Neural cell (in vitro differentiated cells): ENCODE data around the gene TFB1M. TPM values are rescaled to one million over a fixed set of nuclear protein-coding genes. Genes with fewer than 3 reads are reported as not detected.

Experiments
- H2AFZ ChIP-seq: fragments of 200-600, 300-800 bp; sonication (generic), shearing (Covaris generic); 2 replicates; pipeline ENCODE4 v1.6.0; 2014; ENCODE audit warnings: low read depth, mild to moderate bottlenecking, antibody characterized with exemption, low read length, moderate library complexity
- H3F3A ChIP-seq: fragments of 200-600 bp; shearing (Covaris generic); 2 replicates; pipeline ENCODE4 v1.6.1; 2016; ENCODE audit warnings: mild to moderate bottlenecking, moderate library complexity, mixed read lengths, antibody characterized with exemption, low read length; ENCODE audit not compliant: insufficient read depth, poor library complexity, severe bottlenecking
- H3K27ac ChIP-seq: fragments of 200-600, 300-800 bp; sonication (generic), shearing (Covaris generic); 2 replicates; pipeline ENCODE4 v1.5.1; 2014; ENCODE audit warnings: mild to moderate bottlenecking, low read length, moderate library complexity
- H3K27me3 ChIP-seq: fragments of 300-800, 200-600 bp; sonication (generic), shearing (Covaris generic); 2 replicates; pipeline ENCODE4 v1.6.0; 2014; ENCODE audit warnings: mild to moderate bottlenecking, low read depth, low read length, moderate library complexity; ENCODE audit not compliant: insufficient read depth
- H3K36me3 ChIP-seq: fragments of 300-800, 200-600 bp; sonication (generic), shearing (Covaris generic); 2 replicates; pipeline ENCODE4 v1.5.1; 2014; ENCODE audit warnings: mild to moderate bottlenecking, antibody characterized with exemption, low read length, moderate library complexity; ENCODE audit not compliant: insufficient read depth
- H3K4me2 ChIP-seq: fragments of 300-800, 200-600 bp; sonication (generic), shearing (Covaris generic); 2 replicates; pipeline ENCODE4 v1.6.0; 2014; ENCODE audit warnings: mild to moderate bottlenecking, low read length
- H3K4me3 ChIP-seq: fragments of 300-800, 200-600 bp; sonication (generic), shearing (Covaris generic); 2 replicates; pipeline ENCODE4 v1.5.1; 2014; ENCODE audit warnings: mild to moderate bottlenecking, low read length, moderate library complexity
- H3K79me2 ChIP-seq: fragments of 200-600 bp; shearing (Covaris generic); replicated peaks from 2 replicates; pipeline ENCODE4 v1.6.0; 2014; ENCODE audit warnings: mild to moderate bottlenecking, low read length, moderate library complexity; ENCODE audit not compliant: insufficient read depth
- H3K9ac ChIP-seq: fragments of 300-800, 200-600 bp; sonication (generic), shearing (Covaris generic); 2 replicates; pipeline ENCODE4 v1.6.1; 2016; ENCODE audit warnings: mild to moderate bottlenecking, low read length, mixed read lengths
- H3K9me2 ChIP-seq: fragments of 200-600 bp; shearing (Covaris generic); 2 replicates; pipeline ENCODE4 v1.6.1; 2016; ENCODE audit warnings: mild to moderate bottlenecking, low read length, mixed read lengths; ENCODE audit not compliant: insufficient read depth
- H3K9me3 ChIP-seq: fragments of 200-600, 300-800 bp; sonication (generic), shearing (Covaris generic); 2 replicates; pipeline ENCODE4 v1.6.1; 2016; ENCODE audit warnings: mild to moderate bottlenecking, mixed run types, low read length, moderate library complexity, mixed read lengths
- H4K20me1 ChIP-seq: fragments of 200-600 bp; shearing (Covaris generic); 2 replicates; pipeline ENCODE4 v1.6.1; 2016; ENCODE audit warnings: mild to moderate bottlenecking, mixed run types; ENCODE audit not compliant: insufficient read depth
- EP300 ChIP-seq: fragments of 450-650 bp; conservative IDR thresholded peaks from 2 replicates; pipeline ENCODE4 v1.6.1; 2014; ENCODE audit warnings: antibody characterized with exemption, mild to moderate bottlenecking, moderate library complexity; ENCODE audit not compliant: poor library complexity, severe bottlenecking
- EZH2 ChIP-seq: fragments of 200-600, 300-800 bp; shearing (Covaris generic), sonication (generic); IDR thresholded peaks from 2 replicates; pipeline ENCODE4 v1.6.1; 2014; ENCODE audit warnings: antibody characterized with exemption, low read length, borderline replicate concordance, mild to moderate bottlenecking; ENCODE audit not compliant: insufficient read depth, poor library complexity, severe bottlenecking
- MXI1 ChIP-seq: fragments of 450-650 bp; conservative IDR thresholded peaks from 2 replicates; pipeline ENCODE4 v1.6.1; 2014; ENCODE audit warnings: antibody characterized with exemption, mild to moderate bottlenecking; ENCODE audit not compliant: poor library complexity, severe bottlenecking
- POLR2AphosphoS5 ChIP-seq: IDR thresholded peaks from 2 replicates; pipeline ENCODE4 v1.6.1; 2012
- RAD21 ChIP-seq: fragments of 450-650 bp; conservative IDR thresholded peaks from 2 replicates; pipeline ENCODE4 v1.6.1; 2014; ENCODE audit warnings: antibody characterized with exemption, mild to moderate bottlenecking, moderate library complexity
- SMC3 ChIP-seq: fragments of 450-650 bp; conservative IDR thresholded peaks from 2 replicates; pipeline ENCODE4 v1.6.1; 2014; ENCODE audit warnings: antibody characterized with exemption, mild to moderate bottlenecking, moderate library complexity; ENCODE audit not compliant: poor library complexity
- TAF1 ChIP-seq: IDR thresholded peaks from 2 replicates; pipeline ENCODE4 v1.6.1; 2012; ENCODE audit warnings: low read depth
- polyA plus RNA-seq: library from polyadenylated mRNA; depleted of rRNA; stranded (reverse); fragments of >200 nt; gene quantifications from 2 replicates; pipeline ENCODE4 v1.2.3, GENCODE V29; 2014
- TF ChIP-seq, protein P1 (sequence below): fragments of 450-650 bp; IDR thresholded peaks from 2 replicates; pipeline ENCODE4 v1.5.1; 2014; ENCODE audit warnings: antibody characterized with exemption, mild to moderate bottlenecking, moderate library complexity; ENCODE audit not compliant: poor library complexity, severe bottlenecking
- TF ChIP-seq, protein P2 (sequence below): IDR thresholded peaks from 2 replicates; pipeline ENCODE4 v1.6.1; 2012; ENCODE audit warnings: borderline replicate concordance

The TFB1M gene
- polyA plus RNA-seq, 1 donor from 2014 or later = 15.5 TPM

DNA sequence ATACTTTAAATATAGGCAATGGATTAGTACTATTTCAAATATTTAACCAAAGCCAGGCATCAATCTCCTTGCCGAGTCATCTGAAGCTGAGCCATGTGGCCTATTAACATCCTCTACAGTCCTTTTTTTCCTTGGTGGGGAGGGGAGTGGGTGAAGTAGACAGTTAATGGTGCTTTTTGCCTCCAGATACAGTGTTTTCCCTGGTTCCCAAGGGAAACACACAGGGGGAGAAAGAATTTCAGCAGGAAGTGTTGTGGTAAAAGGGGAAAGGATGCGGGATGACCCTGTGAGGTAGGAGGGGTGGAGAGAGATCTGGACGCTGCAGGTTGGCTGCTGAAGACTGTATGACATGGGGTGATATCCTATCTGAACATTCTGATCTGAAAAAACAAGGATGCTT is 40.9 kb downstream of the TFB1M start:
- Histone ChIP-seq H3K27ac (no peak overlapping the region), H3K4me3 (no peak overlapping the region), H3K4me2 (no peak overlapping the region), H2AFZ (no peak overlapping the region), H3K9me3 (no peaks in the 10 kb centered on the region), H3K36me3 (no peaks in the 10 kb centered on the region), H3K27me3 (no peaks in the 10 kb centered on the region), H3K9me2 (no peaks in the 10 kb centered on the region), H3K9ac (no peak overlapping the region), H4K20me1 (no peaks in the 10 kb centered on the region), H3F3A (no peaks in the 10 kb centered on the region), H3K79me2 (no peaks in the 10 kb centered on the region)
- no peak for TF ChIP-seq SMC3
- TF ChIP-seq, protein P1, sequence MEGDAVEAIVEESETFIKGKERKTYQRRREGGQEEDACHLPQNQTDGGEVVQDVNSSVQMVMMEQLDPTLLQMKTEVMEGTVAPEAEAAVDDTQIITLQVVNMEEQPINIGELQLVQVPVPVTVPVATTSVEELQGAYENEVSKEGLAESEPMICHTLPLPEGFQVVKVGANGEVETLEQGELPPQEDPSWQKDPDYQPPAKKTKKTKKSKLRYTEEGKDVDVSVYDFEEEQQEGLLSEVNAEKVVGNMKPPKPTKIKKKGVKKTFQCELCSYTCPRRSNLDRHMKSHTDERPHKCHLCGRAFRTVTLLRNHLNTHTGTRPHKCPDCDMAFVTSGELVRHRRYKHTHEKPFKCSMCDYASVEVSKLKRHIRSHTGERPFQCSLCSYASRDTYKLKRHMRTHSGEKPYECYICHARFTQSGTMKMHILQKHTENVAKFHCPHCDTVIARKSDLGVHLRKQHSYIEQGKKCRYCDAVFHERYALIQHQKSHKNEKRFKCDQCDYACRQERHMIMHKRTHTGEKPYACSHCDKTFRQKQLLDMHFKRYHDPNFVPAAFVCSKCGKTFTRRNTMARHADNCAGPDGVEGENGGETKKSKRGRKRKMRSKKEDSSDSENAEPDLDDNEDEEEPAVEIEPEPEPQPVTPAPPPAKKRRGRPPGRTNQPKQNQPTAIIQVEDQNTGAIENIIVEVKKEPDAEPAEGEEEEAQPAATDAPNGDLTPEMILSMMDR = no peak
- TF ChIP-seq EP300 = no peak
- no peak for TF ChIP-seq POLR2AphosphoS5
- no peak for TF ChIP-seq TAF1
- TF ChIP-seq, protein P2, sequence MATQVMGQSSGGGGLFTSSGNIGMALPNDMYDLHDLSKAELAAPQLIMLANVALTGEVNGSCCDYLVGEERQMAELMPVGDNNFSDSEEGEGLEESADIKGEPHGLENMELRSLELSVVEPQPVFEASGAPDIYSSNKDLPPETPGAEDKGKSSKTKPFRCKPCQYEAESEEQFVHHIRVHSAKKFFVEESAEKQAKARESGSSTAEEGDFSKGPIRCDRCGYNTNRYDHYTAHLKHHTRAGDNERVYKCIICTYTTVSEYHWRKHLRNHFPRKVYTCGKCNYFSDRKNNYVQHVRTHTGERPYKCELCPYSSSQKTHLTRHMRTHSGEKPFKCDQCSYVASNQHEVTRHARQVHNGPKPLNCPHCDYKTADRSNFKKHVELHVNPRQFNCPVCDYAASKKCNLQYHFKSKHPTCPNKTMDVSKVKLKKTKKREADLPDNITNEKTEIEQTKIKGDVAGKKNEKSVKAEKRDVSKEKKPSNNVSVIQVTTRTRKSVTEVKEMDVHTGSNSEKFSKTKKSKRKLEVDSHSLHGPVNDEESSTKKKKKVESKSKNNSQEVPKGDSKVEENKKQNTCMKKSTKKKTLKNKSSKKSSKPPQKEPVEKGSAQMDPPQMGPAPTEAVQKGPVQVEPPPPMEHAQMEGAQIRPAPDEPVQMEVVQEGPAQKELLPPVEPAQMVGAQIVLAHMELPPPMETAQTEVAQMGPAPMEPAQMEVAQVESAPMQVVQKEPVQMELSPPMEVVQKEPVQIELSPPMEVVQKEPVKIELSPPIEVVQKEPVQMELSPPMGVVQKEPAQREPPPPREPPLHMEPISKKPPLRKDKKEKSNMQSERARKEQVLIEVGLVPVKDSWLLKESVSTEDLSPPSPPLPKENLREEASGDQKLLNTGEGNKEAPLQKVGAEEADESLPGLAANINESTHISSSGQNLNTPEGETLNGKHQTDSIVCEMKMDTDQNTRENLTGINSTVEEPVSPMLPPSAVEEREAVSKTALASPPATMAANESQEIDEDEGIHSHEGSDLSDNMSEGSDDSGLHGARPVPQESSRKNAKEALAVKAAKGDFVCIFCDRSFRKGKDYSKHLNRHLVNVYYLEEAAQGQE = no peak
- no peak for TF ChIP-seq MXI1
- TF ChIP-seq EZH2 = no peak
- TF ChIP-seq RAD21 = no peak

DNA sequence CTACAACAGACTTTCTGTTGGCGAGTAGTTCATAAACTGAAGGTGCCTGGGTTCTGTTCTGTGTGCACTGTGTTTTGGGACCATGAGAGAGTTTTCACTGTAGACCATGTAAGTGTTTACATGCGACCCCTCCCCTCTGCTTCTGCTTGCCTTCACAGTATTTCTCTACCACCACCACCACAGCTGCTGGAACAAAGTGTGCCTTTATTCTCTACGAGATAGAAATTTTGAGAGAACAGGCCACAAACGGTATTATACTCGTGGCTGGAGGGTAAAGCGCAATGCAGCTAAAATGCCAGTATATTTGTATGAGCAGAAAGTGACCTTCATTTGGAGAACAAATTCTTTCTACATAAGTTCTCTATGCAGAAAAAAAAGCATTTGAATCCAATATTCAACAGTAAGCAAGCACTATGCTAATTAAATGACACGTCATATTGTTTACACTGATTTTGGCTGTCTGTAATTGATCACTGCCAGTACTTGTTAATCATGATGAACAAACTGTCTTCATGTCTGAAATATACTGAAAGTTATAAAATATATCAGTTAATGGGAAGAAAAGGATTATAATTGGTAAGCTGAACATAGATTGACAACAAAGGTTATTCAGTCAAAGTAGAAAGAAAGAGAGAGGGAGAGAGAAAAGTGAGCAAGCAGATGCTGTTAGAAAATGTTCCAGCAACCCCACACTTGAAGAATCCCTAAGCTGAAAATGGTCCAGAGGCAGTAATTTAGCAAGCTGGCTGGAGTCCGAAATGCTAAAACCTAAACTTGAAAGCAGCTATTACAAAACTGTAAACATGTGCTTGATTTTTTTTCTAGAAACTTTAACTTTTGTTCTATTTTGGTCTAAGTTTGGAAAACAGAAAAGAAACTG is 41.7 kb downstream of the TFB1M start:
- Histone ChIP-seq H3K27ac (no peak overlapping the region), H3K36me3 (no peaks in the 10 kb centered on the region), H3K4me3 (no peak overlapping the region), H4K20me1 (no peaks in the 10 kb centered on the region), H3K79me2 (no peaks in the 10 kb centered on the region), H3F3A (no peaks in the 10 kb centered on the region), H3K9ac (no peak overlapping the region), H3K4me2 (no peak overlapping the region), H3K27me3 (no peaks in the 10 kb centered on the region), H3K9me2 (no peaks in the 10 kb centered on the region), H2AFZ (no peak overlapping the region), H3K9me3 (no peaks in the 10 kb centered on the region)
- no peak for TF ChIP-seq TAF1
- no peak for TF ChIP-seq MXI1
- TF ChIP-seq EZH2 = no peak
- TF ChIP-seq EP300 = no peak
- TF ChIP-seq POLR2AphosphoS5 = no peak
- no peak for TF ChIP-seq SMC3
- TF ChIP-seq RAD21 = no peak
- TF ChIP-seq, protein P2 = no peak
- TF ChIP-seq, protein P1 = no peak
